ENCODE results near the gene LOXL1.

Gene LOXL1

DNA sequence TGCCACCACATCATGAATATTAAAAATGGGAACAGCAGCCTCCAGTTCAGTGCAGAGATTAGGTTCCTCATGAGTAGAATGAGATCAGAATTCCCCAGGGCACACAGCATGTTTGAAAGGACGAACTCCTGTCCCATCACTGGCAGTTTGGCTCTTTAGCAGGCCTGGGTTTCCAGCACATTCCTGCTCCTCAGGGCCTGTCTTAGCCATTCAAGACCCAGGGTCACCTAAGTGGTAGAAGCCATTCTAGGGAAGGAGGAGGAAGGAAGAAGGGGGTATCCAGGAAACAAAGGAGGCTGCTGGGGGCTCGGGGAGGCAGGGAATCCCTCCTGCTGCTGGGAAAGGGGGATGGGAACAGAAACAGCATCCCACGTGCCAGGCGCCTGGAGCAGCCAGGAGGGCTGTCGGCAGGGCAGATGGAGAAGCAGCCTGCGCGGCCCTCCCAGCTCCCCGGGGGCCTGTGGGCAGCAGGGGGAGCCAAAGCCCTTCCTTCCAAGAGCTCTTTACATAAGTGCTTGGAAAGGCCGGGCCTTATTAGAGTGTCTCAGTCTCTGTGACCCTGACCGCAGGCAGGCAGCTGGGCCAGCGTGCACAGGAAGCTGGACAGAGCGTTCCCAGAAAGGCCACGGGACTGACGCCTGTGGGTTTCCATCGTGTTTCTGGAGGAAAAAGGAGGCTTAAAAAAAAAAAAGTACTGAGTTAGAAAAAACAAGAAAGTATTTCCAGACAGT lies 24.7 kb downstream of the LOXL1 start:
- H3K4me3 ChIP-seq (ENCODE audit: low read depth in 1 of 5, low read length in 5 of 5), result no peak overlapping the region
- H3K9ac ChIP-seq (ENCODE audit: low read length in 5 of 5), result peak overlapping the region in 4 of 5 donors; percentile 53 to 71 (median 60)

GRCh38 chr15:73951601-73952000 lies 25.3 kb downstream of the LOXL1 start:
- Histone ChIP-seq H3K27me3 (ENCODE audit: control insufficient read depth in 5 of 5, insufficient read depth in 4 of 5, low read length in 5 of 5) (no peaks in the 10 kb centered on the region), H3K9me3 (ENCODE audit: control insufficient read depth in 5 of 5, low read length in 5 of 5) (no peaks in the 10 kb centered on the region), H3K9ac (ENCODE audit: low read length in 5 of 5) (peak overlapping the region in 4 of 5 donors; percentile 53 to 71 (median 60)), H3K36me3 (ENCODE audit: control insufficient read depth in 5 of 5, insufficient read depth in 5 of 5, low read length in 5 of 5) (peaks cover 3 to 37% (median 29%) of the 10 kb centered on the region in 5 donors), H3K4me1 (ENCODE audit: control insufficient read depth in 5 of 5, insufficient read depth in 5 of 5, low read length in 5 of 5) (peaks cover 4 to 41% (median 34%) of the 10 kb centered on the region in 5 donors), H3K27ac (ENCODE audit: low read depth, low read length) (peak overlapping the region; percentile 76), H3K4me3 (ENCODE audit: low read depth in 1 of 5, low read length in 5 of 5) (no peak overlapping the region)

More for the DNA sequence above, 24.7 kb downstream of the LOXL1 start:
- Histone ChIP-seq H3K4me1 (ENCODE audit: control insufficient read depth in 5 of 5, insufficient read depth in 5 of 5, low read length in 5 of 5) (peaks cover 4 to 35% (median 32%) of the 10 kb centered on the region in 5 donors), H3K27me3 (ENCODE audit: control insufficient read depth in 5 of 5, insufficient read depth in 4 of 5, low read length in 5 of 5) (no peaks in the 10 kb centered on the region), H3K9me3 (ENCODE audit: control insufficient read depth in 5 of 5, low read length in 5 of 5) (no peaks in the 10 kb centered on the region), H3K36me3 (ENCODE audit: control insufficient read depth in 5 of 5, insufficient read depth in 5 of 5, low read length in 5 of 5) (peaks cover 3 to 41% (median 31%) of the 10 kb centered on the region in 5 donors), H3K27ac (ENCODE audit: low read depth, low read length) (peak overlapping the region; percentile 76)

- peak overlapping the region in 3 of 5 donors; percentile 53 to 71 (median 64) for H3K9ac ChIP-seq (ENCODE audit: low read length in 5 of 5)
Measured at GRCh38 chr15:73952171-73952912, 26.1 kb downstream of the LOXL1 start.

GRCh38 chr15:73952913-73953750 lies 26.9 kb downstream of the LOXL1 start:
- H3K9ac ChIP-seq (ENCODE audit: low read length in 5 of 5), result peak overlapping the region in 1 of 5 donors; percentile 22
- H3K27me3 ChIP-seq (ENCODE audit: control insufficient read depth in 5 of 5, insufficient read depth in 4 of 5, low read length in 5 of 5), result no peaks in the 10 kb centered on the region
- no peak overlapping the region for H3K4me3 ChIP-seq (ENCODE audit: low read depth in 1 of 5, low read length in 5 of 5)
- peaks cover 4 to 45% (median 39%) of the 10 kb centered on the region in 5 donors for H3K4me1 ChIP-seq (ENCODE audit: control insufficient read depth in 5 of 5, insufficient read depth in 5 of 5, low read length in 5 of 5)
- peaks cover 3 to 22% (median 16%) of the 10 kb centered on the region in 5 donors for H3K36me3 ChIP-seq (ENCODE audit: control insufficient read depth in 5 of 5, insufficient read depth in 5 of 5, low read length in 5 of 5)
- H3K9me3 ChIP-seq (ENCODE audit: control insufficient read depth in 5 of 5, low read length in 5 of 5), result no peaks in the 10 kb centered on the region
- H3K27ac ChIP-seq (ENCODE audit: low read depth, low read length), result no peak overlapping the region

More at GRCh38 chr15:73952171-73952912, 26.1 kb downstream of the LOXL1 start:
- Histone ChIP-seq H3K36me3 (ENCODE audit: control insufficient read depth in 5 of 5, insufficient read depth in 5 of 5, low read length in 5 of 5) (peaks cover 3 to 30% (median 24%) of the 10 kb centered on the region in 5 donors), H3K4me3 (ENCODE audit: low read depth in 1 of 5, low read length in 5 of 5) (no peak overlapping the region), H3K4me1 (ENCODE audit: control insufficient read depth in 5 of 5, insufficient read depth in 5 of 5, low read length in 5 of 5) (peaks cover 4 to 45% (median 39%) of the 10 kb centered on the region in 5 donors), H3K9me3 (ENCODE audit: control insufficient read depth in 5 of 5, low read length in 5 of 5) (no peaks in the 10 kb centered on the region), H3K27ac (ENCODE audit: low read depth, low read length) (peak overlapping the region; percentile 76), H3K27me3 (ENCODE audit: control insufficient read depth in 5 of 5, insufficient read depth in 4 of 5, low read length in 5 of 5) (no peaks in the 10 kb centered on the region)

DNA sequence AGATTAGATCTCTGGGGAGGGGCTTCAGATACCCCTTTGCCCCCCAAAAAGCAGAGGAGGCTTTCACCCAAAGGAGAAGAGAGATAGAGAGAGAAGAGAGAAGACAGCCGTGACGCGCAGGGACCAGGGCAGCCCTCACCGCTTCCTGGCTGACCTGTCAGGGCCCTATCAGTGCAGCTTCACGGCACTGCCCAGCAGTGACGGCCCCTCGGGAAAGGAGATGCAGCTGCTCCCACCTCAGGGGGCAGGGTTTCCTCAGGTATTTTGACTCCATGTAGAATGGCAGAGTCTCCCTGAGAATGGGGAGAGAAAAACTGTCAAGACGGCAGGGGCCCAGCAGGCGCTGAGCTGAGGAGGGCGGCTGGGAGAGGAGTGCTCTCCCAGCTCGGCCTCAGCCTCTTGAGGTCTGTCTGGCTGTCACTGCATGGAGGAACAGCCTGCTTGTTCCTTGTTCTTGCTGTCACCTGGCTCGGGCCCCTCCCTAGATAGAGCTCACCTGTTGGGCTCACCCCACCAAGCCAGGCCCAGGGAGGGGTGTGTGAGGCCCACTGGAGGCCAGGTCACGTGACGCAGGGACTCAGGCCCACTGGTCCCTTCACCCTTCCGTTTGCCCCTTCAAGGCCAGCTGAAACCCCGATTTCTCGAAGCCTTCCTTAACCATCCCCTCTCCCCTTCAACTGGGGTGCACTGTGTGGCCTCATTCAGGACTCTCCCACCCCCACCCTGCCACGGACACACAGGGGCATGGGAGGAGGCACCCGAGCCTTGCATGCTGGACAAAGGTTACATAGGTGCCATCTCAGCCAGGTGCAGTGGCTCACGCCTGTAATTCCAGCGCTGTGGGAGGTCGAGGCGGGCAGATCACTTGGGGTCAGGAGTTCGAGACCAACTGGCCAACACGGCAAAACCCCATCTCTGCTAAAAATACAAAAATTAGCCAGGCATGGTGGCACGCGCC lies 28.2 kb downstream of the LOXL1 start:
- Histone ChIP-seq H3K27ac (ENCODE audit: low read depth, low read length) (no peak overlapping the region), H3K9me3 (ENCODE audit: control insufficient read depth in 5 of 5, low read length in 5 of 5) (no peaks in the 10 kb centered on the region), H3K4me3 (ENCODE audit: low read depth in 1 of 5, low read length in 5 of 5) (no peak overlapping the region), H3K27me3 (ENCODE audit: control insufficient read depth in 5 of 5, insufficient read depth in 4 of 5, low read length in 5 of 5) (no peaks in the 10 kb centered on the region), H3K36me3 (ENCODE audit: control insufficient read depth in 5 of 5, insufficient read depth in 5 of 5, low read length in 5 of 5) (peaks cover 0 to 9% (median 3%) of the 10 kb centered on the region in 5 donors), H3K4me1 (ENCODE audit: control insufficient read depth in 5 of 5, insufficient read depth in 5 of 5, low read length in 5 of 5) (peaks cover 4 to 51% (median 39%) of the 10 kb centered on the region in 5 donors), H3K9ac (ENCODE audit: low read length in 5 of 5) (no peak overlapping the region)

DNA sequence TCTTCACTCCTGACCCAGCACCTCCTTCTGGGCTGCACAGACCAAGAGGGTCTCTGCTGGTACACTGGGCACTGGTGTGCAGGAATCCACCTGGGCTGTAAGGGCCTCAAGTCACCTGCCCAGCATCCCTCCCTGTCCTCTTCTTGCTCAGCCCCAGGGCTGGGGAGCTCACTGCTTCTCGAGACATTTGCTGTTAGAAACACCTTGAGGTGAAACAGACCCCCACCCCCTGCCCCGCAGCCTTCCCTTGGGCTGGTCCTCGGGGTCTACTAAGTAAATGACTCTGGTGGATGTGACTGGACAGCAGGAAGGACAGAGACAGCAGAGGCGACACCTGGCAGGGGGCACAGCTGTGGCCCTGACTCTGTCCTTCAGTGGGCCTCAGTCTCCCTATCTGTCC lies 29.1 kb downstream of the LOXL1 start:
- Histone ChIP-seq H3K27ac (ENCODE audit: low read depth, low read length) (no peak overlapping the region), H3K27me3 (ENCODE audit: control insufficient read depth in 5 of 5, insufficient read depth in 4 of 5, low read length in 5 of 5) (no peaks in the 10 kb centered on the region), H3K36me3 (ENCODE audit: control insufficient read depth in 5 of 5, insufficient read depth in 5 of 5, low read length in 5 of 5) (peaks cover 0 to 4% (median 0%) of the 10 kb centered on the region in 5 donors), H3K9me3 (ENCODE audit: control insufficient read depth in 5 of 5, low read length in 5 of 5) (no peaks in the 10 kb centered on the region), H3K4me3 (ENCODE audit: low read depth in 1 of 5, low read length in 5 of 5) (no peak overlapping the region), H3K9ac (ENCODE audit: low read length in 5 of 5) (no peak overlapping the region), H3K4me1 (ENCODE audit: control insufficient read depth in 5 of 5, insufficient read depth in 5 of 5, low read length in 5 of 5) (peaks cover 4 to 56% (median 38%) of the 10 kb centered on the region in 5 donors)

- no peak overlapping the region for H3K9ac ChIP-seq (ENCODE audit: low read length in 5 of 5)
- peaks cover 2 to 49% (median 31%) of the 10 kb centered on the region in 5 donors for H3K4me1 ChIP-seq (ENCODE audit: control insufficient read depth in 5 of 5, insufficient read depth in 5 of 5, low read length in 5 of 5)
- H3K9me3 ChIP-seq (ENCODE audit: control insufficient read depth in 5 of 5, low read length in 5 of 5), result no peaks in the 10 kb centered on the region
- H3K36me3 ChIP-seq (ENCODE audit: control insufficient read depth in 5 of 5, insufficient read depth in 5 of 5, low read length in 5 of 5), result peaks cover 0 to 4% (median 0%) of the 10 kb centered on the region in 5 donors
- H3K27ac ChIP-seq (ENCODE audit: low read depth, low read length), result no peak overlapping the region
- no peak overlapping the region for H3K4me3 ChIP-seq (ENCODE audit: low read depth in 1 of 5, low read length in 5 of 5)
- H3K27me3 ChIP-seq (ENCODE audit: control insufficient read depth in 5 of 5, insufficient read depth in 4 of 5, low read length in 5 of 5), result no peaks in the 10 kb centered on the region
Measured at GRCh38 chr15:73955861-73956742, 29.8 kb downstream of the LOXL1 start.

DNA sequence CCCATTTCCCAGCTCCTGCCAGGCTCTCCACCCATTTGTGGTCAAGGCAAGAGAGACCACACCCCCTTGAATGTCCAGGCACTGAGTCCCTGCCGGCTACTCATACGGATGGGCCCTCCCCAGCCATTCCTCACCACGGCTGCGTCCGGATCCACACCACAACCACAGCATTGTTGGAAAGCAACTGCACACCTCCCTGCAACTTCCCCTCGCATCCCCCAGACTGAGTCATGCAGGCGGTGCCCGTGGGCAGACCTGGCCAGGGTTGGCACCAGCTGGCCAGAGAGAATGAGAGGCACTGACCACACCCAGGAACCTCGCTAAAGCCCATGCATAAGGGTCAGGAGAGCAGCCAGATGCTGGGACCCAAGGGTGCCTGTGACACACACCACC lies 30.5 kb downstream of the LOXL1 start:
- peaks cover 0 to 43% (median 25%) of the 10 kb centered on the region in 5 donors for H3K4me1 ChIP-seq (ENCODE audit: control insufficient read depth in 5 of 5, insufficient read depth in 5 of 5, low read length in 5 of 5)
- H3K27me3 ChIP-seq (ENCODE audit: control insufficient read depth in 5 of 5, insufficient read depth in 4 of 5, low read length in 5 of 5), result no peaks in the 10 kb centered on the region
- no peak overlapping the region for H3K9ac ChIP-seq (ENCODE audit: low read length in 5 of 5)
- peaks cover 0 to 4% (median 0%) of the 10 kb centered on the region in 5 donors for H3K36me3 ChIP-seq (ENCODE audit: control insufficient read depth in 5 of 5, insufficient read depth in 5 of 5, low read length in 5 of 5)
- no peaks in the 10 kb centered on the region for H3K9me3 ChIP-seq (ENCODE audit: control insufficient read depth in 5 of 5, low read length in 5 of 5)
- H3K27ac ChIP-seq (ENCODE audit: low read depth, low read length), result no peak overlapping the region
- H3K4me3 ChIP-seq (ENCODE audit: low read depth in 1 of 5, low read length in 5 of 5), result no peak overlapping the region

Measured in subcutaneous abdominal adipose tissue (tissue), 5 donors.